Fibroblast of skin of abdomen (primary cell): ENCODE results near the gene DUSP5.

Experiments used
- DNase-seq: peaks from one replicate; pipeline ENCODE4 v3.0.0-alpha.2; 2013

Gene DUSP5

DNA sequence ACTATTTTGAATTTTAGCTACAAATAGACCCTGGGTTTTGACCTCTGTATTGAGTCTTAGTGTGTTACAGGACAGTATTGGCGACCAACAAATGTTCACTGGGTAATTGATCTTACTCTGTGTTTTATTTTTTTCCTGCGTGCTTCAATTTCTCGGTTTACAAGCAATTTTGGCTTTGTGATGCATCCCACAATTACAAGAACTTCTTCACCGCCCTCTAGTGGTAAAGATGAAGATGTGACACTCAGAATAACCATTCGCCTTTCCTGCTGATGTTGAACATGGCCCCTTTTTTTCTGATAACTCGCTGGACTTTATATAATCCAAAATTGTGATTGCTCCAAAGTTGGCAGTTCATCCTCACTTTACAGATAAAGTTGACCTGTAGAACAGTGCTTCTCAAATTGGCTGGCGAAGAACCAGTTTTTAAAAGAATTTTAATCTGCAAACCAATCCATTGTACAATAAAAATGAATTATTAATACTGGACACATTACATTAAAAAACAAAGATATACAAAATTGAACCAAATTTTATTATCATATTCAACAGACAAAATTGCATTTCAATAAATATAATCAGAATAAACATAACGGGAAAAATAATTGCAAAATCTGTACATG lies 49.5 kb downstream of the DUSP5 start:
- peak; percentile 69 for DNase-seq

DNA sequence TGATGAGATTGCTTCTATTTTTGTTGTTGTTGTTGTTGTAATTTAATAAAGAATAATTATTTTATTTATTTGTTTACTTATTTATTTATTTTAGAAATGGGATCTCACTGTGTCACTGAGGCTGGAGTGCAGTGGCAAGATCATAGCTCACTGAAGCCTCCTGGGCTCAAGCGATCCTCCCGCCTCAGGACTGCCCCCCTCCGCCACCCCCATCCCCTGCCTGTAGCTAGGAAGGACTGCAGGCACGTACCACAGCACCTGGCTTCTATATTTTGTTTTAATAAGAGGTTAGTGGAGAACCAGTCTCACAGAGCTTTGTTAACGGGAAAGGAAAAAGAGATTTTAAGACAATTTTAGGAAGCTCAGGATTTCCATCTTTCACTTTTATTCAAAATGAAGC lies 50.3 kb downstream of the DUSP5 start:
- no peak for DNase-seq

DNA sequence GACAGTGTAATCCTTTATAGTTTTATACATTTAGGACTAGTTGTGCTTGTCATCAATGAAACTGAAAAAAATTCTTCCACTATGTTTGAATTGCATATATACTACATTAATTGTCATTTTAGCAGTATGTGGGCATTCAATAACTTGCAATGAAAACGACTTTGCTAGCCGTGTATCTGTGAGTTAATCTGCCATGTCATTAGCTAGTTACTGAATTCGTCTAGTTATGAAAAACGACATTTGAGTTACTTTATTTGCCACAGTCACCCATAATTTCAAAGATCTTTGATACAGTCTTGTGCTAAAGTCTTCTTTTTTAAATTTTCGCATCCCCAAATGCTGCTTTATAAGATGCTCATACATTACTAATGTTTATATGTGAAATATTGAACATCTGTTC lies 51.5 kb downstream of the DUSP5 start:
- DNase-seq: no peak

GRCh38 chr10:110553905-110554304 lies 56.2 kb downstream of the DUSP5 start:
- DNase-seq: no peak

- DNase-seq: no peak
Observed at GRCh38 chr10:110556296-110556695, 58.6 kb downstream of the DUSP5 start.

DNA sequence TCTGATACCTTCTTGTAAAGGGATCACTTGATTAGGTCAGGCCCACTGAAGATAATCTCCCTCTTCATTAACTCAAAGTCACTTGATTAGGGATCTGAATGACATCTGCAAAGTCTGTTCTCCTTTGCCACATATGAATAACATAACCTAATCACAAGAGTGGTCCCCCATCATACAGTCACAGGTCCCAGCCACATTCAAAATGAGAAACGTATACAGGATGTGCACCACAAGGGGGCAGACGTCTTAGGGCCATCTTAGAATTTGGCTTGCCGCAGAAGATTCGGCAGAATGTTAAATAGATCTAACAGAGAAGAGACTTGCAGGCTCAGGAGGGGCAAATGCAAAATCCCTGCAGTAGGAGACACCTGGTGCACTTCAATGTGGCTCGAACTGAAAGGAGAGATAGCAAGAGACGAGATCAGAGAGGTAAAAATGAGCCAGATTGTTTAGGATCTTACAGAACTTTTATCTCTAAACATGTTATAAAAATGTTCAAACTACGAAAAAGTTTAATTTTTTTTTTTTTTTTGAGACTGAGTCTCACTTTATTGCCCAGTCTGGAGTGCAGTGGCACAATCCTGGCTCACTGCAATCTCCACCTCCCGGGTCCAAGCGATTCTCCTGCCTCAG lies 59.4 kb downstream of the DUSP5 start:
- peak; percentile 62 for DNase-seq

DNA sequence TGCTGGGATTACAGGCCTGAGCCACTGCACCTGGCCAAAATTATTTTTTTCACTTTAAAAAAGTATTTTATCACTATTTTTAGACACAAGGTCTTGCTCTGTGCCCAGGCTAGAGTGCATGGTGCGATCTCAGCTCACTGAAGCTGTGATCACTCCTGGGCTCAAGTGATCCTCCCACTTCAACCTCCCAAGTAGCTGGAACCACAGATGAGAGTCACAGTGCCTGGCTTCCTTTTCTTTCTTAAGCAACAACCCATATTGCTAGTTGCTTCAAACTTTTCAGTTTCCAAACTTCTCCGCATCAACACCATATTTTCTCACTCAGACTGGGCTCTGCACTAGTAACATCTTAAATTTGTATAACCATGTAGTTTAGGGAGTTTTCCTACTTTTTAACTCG lies 60.3 kb downstream of the DUSP5 start:
- no peak for DNase-seq

- no peak for DNase-seq
Observed at GRCh38 chr10:110560012-110560411, 62.3 kb downstream of the DUSP5 start.
